ENCODE data around the gene BHLHE40.
A peak's percentile ranks its signal among the peaks of the same experiment; 100 is the strongest.

Gene BHLHE40

GRCh38 chr3:4994823-4995499, 15.7 kb downstream of the BHLHE40 start:
- no peak overlapping the region for H3K4me3 ChIP-seq (replicated peaks in 1 of 2; ENCODE audit: low read depth in 2 of 2, low read length in 2 of 2)
- TF ChIP-seq CTCF (IDR thresholded peaks at IDR 0.05; ENCODE audit: low read depth, low read length): no peak
- DNase-seq (ENCODE audit: low read depth in 2 of 2): peak; percentile 78 to 98

GRCh38 chr3:4995500-4996053, 16.3 kb downstream of the BHLHE40 start:
- no peak overlapping the region for H3K4me3 ChIP-seq (replicated peaks in 1 of 2; ENCODE audit: low read depth in 2 of 2, low read length in 2 of 2)
- peak; percentile 38 to 94 for DNase-seq (ENCODE audit: low read depth in 2 of 2)
- no peak for TF ChIP-seq CTCF (IDR thresholded peaks at IDR 0.05; ENCODE audit: low read depth, low read length)

GRCh38 chr3:4996223-4996765, 17.1 kb downstream of the BHLHE40 start:
- TF ChIP-seq CTCF (IDR thresholded peaks at IDR 0.05; ENCODE audit: low read depth, low read length): no peak
- no peak overlapping the region for H3K4me3 ChIP-seq (replicated peaks in 1 of 2; ENCODE audit: low read depth in 2 of 2, low read length in 2 of 2)
- no peak for DNase-seq (ENCODE audit: low read depth in 2 of 2)

GRCh38 chr3:4996771-4997291, 17.6 kb downstream of the BHLHE40 start:
- no peak overlapping the region for H3K4me3 ChIP-seq (replicated peaks in 1 of 2; ENCODE audit: low read depth in 2 of 2, low read length in 2 of 2)
- no peak for TF ChIP-seq CTCF (IDR thresholded peaks at IDR 0.05; ENCODE audit: low read depth, low read length)
- no peak for DNase-seq (ENCODE audit: low read depth in 2 of 2)

- H3K4me3 ChIP-seq (replicated peaks in 1 of 2; ENCODE audit: low read depth in 2 of 2, low read length in 2 of 2): no peak overlapping the region
- no peak for DNase-seq (ENCODE audit: low read depth in 2 of 2)
- TF ChIP-seq CTCF (IDR thresholded peaks at IDR 0.05; ENCODE audit: low read depth, low read length): no peak
Observed at GRCh38 chr3:4997946-4998345, 18.7 kb downstream of the BHLHE40 start.

GRCh38 chr3:4999531-5000184, 20.4 kb downstream of the BHLHE40 start:
- DNase-seq (ENCODE audit: low read depth in 2 of 2): no peak
- H3K4me3 ChIP-seq (replicated peaks in 1 of 2; ENCODE audit: low read depth in 2 of 2, low read length in 2 of 2): no peak overlapping the region
- no peak for TF ChIP-seq CTCF (IDR thresholded peaks at IDR 0.05; ENCODE audit: low read depth, low read length)

All from cardiac fibroblast (primary cell).